ENCODE data around the gene ITGB6.

- TF ChIP-seq CTCF (IDR thresholded peaks at IDR 0.05) = peak in 1 of 6 experiments; percentile 10
- no peak for TF ChIP-seq POLR2A (IDR thresholded peaks at IDR 0.05)
Measured at GRCh38 chr2:160087854-160088745, 112.0 kb downstream of the ITGB6 start.

Data from thyroid gland (tissue), 4 donors.